Stomach (tissue), 4 donors: ENCODE data around the gene NEMP2.

Experiments
- CTCF ChIP-seq, 7 experiments: fragments of 450-650 bp in 4 of 7; fragments of 200-600 bp in 3 of 7; sonication (generic) in 3 of 7; IDR thresholded peaks; one replicate each; pipeline ENCODE4 v1.5.1; 2016 to 2019; ENCODE audit warnings: antibody characterized with exemption in 7 of 7, control low read depth in 2 of 7, mild to moderate bottlenecking in 1 of 7
- POLR2A ChIP-seq, 4 donors: fragments of 450-650 bp; IDR thresholded peaks; one replicate each; pipeline ENCODE4 v1.6.1; 2016; ENCODE audit warnings: antibody characterized with exemption in 4 of 4, control low read depth in 2 of 4, mild to moderate bottlenecking in 1 of 4, moderate library complexity in 1 of 4
- POLR2AphosphoS5 ChIP-seq, 3 donors: sonication (generic); formaldehyde crosslinking; IDR thresholded peaks; one replicate each; pipeline ENCODE4 v1.6.1; 2016; ENCODE audit warnings: antibody characterized with exemption in 3 of 3

GRCh38 chr2:190506666-190507065 is 27.9 kb downstream of the NEMP2 start:
- TF ChIP-seq CTCF (IDR thresholded peaks at IDR 0.05) (no peak), POLR2AphosphoS5 (IDR thresholded peaks at IDR 0.05) (no peak), POLR2A (IDR thresholded peaks at IDR 0.05) (no peak)
